Activated effector memory CD4-positive, alpha-beta T cell treated with Interleukin-2 at 50 U/mL for 16 hours (primary cell): Measurements from ENCODE around the gene CTU2.

Source experiments
- DNase-seq: peaks from one replicate; pipeline ENCODE4 v3.0.0-alpha.2; 2020

Gene CTU2

GRCh38 chr16:88764080-88764479 is 57.8 kb downstream of the CTU2 start:
- no peak for DNase-seq

DNA sequence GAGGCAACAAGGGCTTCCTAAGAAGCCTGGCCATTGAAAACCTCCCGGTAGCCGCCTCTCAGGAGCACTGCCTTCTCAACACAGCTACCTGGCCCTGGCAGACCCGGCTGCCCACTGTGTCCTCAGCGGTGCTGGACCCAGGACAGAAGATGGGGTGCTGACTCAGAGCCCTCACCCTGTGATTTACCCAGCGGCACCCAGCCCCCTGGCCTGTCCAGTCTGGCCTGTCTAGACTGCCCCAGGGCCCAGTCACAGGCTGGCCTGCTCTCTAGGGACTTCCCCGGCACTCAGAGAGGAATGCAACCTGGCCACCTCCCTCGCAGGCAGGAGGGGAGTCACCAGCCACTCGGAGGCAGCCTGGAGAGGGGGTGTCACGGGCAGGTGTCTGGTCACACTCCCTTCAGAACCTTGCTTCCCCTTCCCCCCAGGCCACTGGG is 58.6 kb downstream of the CTU2 start:
- DNase-seq: no peak
